ENCODE data around the gene CCDC78.

Gene CCDC78

GRCh38 chr16:739560-740458 is 13.6 kb upstream of the CCDC78 start:
- H3K4ac ChIP-seq (ENCODE audit: low read length): no peak overlapping the region
- peaks cover 7% of the 10 kb centered on the region for H3K79me1 ChIP-seq (ENCODE audit: low read depth, low read length)
- no peak overlapping the region for H2BK15ac ChIP-seq (ENCODE audit: low read length)
- H3K9ac ChIP-seq (ENCODE audit: low read depth, low read length, poor library complexity): peak overlapping the region; percentile 88
- no peak overlapping the region for H2BK12ac ChIP-seq (ENCODE audit: low read length)
- H2BK5ac ChIP-seq (ENCODE audit: low read length): no peak overlapping the region
- H3K4me2 ChIP-seq (ENCODE audit: insufficient read depth, low read length, poor library complexity, severe bottlenecking): peak overlapping the region; percentile 96
- H2AK5ac ChIP-seq (ENCODE audit: low read depth, low read length): peak overlapping the region; percentile 90
- H3K14ac ChIP-seq (ENCODE audit: low read length): no peak overlapping the region
- no peak overlapping the region for H4K8ac ChIP-seq (ENCODE audit: low read depth, low read length)
- H2AFZ ChIP-seq (ENCODE audit: low read length): peak overlapping the region; percentile 100
- H3K23ac ChIP-seq (ENCODE audit: low read depth, low read length, poor library complexity): peak overlapping the region; percentile 73
- no peaks in the 10 kb centered on the region for H3K9me3 ChIP-seq (replicated peaks in 1 of 2; ENCODE audit: control insufficient read depth in 2 of 2, insufficient read depth in 1 of 2, low read depth in 1 of 2, low read length in 2 of 2)
- no peak for DNase-seq (ENCODE audit: low spot score)
- H4K91ac ChIP-seq (ENCODE audit: low read depth, low read length, poor library complexity): no peak overlapping the region
- peak overlapping the region; percentile 84 to 94 for H3K4me3 ChIP-seq (ENCODE audit: low read length in 2 of 2)
- H3K27ac ChIP-seq (replicated peaks; ENCODE audit: low read length): no peak overlapping the region
- peaks cover 18 to 31% of the 10 kb centered on the region in 2 donors for H3K36me3 ChIP-seq (replicated peaks in 1 of 2; ENCODE audit: control insufficient read depth in 2 of 2, insufficient read depth in 2 of 2, low read length in 2 of 2)
- no peak overlapping the region for H2BK120ac ChIP-seq (ENCODE audit: low read depth, low read length)
- H3K4me1 ChIP-seq (ENCODE audit: control insufficient read depth in 2 of 2, insufficient read depth in 1 of 2, low read depth in 1 of 2, low read length in 2 of 2): peaks cover 4 to 5% of the 10 kb centered on the region in 2 donors
- no peaks in the 10 kb centered on the region for H3K27me3 ChIP-seq (ENCODE audit: control insufficient read depth in 3 of 3, insufficient read depth in 3 of 3, low read depth in 1 of 3, low read length in 3 of 3)
- H3K18ac ChIP-seq (ENCODE audit: low read length): peak overlapping the region; percentile 90
- no CpG with 5 or more reads among the region's 38 CpGs for WGBS, 2 donors (ENCODE audit: extremely low coverage in 2 of 2, insufficient read length in 2 of 2, insufficient replicate concordance in 1 of 2)

DNA sequence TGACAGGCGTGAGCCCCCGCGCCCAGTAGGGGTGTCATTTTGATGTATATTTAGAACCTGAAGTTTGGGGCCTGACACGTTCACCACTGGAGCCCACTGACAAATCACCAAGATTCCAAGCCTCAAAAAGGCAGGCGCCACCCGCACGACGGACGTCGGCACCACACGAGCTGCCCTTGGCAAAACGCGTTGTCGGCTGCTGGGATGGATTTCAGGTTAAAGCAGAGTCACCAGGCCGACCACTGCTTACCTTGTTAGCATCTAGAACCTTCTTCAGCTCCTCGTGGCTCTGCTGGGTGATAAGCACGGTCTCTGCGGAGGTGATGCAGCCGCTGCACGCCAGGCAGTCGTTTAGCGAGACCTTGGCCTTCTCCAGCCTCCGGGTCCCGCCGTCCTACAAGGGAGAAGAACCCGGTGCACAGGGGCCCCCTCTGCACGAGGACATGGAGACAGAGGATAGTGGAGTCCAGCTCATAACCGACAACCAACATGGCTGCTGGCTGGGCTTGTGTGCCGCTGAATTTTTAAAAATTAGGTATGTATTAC is 10.8 kb upstream of the CCDC78 start:
- no peak overlapping the region for H3K14ac ChIP-seq (ENCODE audit: low read length)
- H3K9me3 ChIP-seq (replicated peaks in 1 of 2; ENCODE audit: control insufficient read depth in 2 of 2, insufficient read depth in 1 of 2, low read depth in 1 of 2, low read length in 2 of 2): no peaks in the 10 kb centered on the region
- no peak overlapping the region for H2AK5ac ChIP-seq (ENCODE audit: low read depth, low read length)
- H3K79me1 ChIP-seq (ENCODE audit: low read depth, low read length): peaks cover 8% of the 10 kb centered on the region
- no peak overlapping the region for H2BK5ac ChIP-seq (ENCODE audit: low read length)
- H4K91ac ChIP-seq (ENCODE audit: low read depth, low read length, poor library complexity): no peak overlapping the region
- no peak for DNase-seq (ENCODE audit: low spot score)
- no peak overlapping the region for H2BK12ac ChIP-seq (ENCODE audit: low read length)
- H3K36me3 ChIP-seq (replicated peaks in 1 of 2; ENCODE audit: control insufficient read depth in 2 of 2, insufficient read depth in 2 of 2, low read length in 2 of 2): peaks cover 31 to 58% of the 10 kb centered on the region in 2 donors
- peaks cover 4 to 5% of the 10 kb centered on the region in 2 donors for H3K4me1 ChIP-seq (ENCODE audit: control insufficient read depth in 2 of 2, insufficient read depth in 1 of 2, low read depth in 1 of 2, low read length in 2 of 2)
- H2BK15ac ChIP-seq (ENCODE audit: low read length): no peak overlapping the region
- H3K4me3 ChIP-seq (ENCODE audit: low read length in 2 of 2): no peak overlapping the region
- H3K4me2 ChIP-seq (ENCODE audit: insufficient read depth, low read length, poor library complexity, severe bottlenecking): no peak overlapping the region
- no CpG with 5 or more reads among the region's 29 CpGs for WGBS, 2 donors (ENCODE audit: extremely low coverage in 2 of 2, insufficient read length in 2 of 2, insufficient replicate concordance in 1 of 2)
- no peak overlapping the region for H4K8ac ChIP-seq (ENCODE audit: low read depth, low read length)
- no peak overlapping the region for H3K27ac ChIP-seq (replicated peaks; ENCODE audit: low read length)
- no peak overlapping the region for H2BK120ac ChIP-seq (ENCODE audit: low read depth, low read length)
- H3K4ac ChIP-seq (ENCODE audit: low read length): no peak overlapping the region
- no peak overlapping the region for H2AFZ ChIP-seq (ENCODE audit: low read length)
- H3K23ac ChIP-seq (ENCODE audit: low read depth, low read length, poor library complexity): peak overlapping the region; percentile 60
- H3K27me3 ChIP-seq (ENCODE audit: control insufficient read depth in 3 of 3, insufficient read depth in 3 of 3, low read depth in 1 of 3, low read length in 3 of 3): no peaks in the 10 kb centered on the region
- no peak overlapping the region for H3K18ac ChIP-seq (ENCODE audit: low read length)
- H3K9ac ChIP-seq (ENCODE audit: low read depth, low read length, poor library complexity): no peak overlapping the region

DNA sequence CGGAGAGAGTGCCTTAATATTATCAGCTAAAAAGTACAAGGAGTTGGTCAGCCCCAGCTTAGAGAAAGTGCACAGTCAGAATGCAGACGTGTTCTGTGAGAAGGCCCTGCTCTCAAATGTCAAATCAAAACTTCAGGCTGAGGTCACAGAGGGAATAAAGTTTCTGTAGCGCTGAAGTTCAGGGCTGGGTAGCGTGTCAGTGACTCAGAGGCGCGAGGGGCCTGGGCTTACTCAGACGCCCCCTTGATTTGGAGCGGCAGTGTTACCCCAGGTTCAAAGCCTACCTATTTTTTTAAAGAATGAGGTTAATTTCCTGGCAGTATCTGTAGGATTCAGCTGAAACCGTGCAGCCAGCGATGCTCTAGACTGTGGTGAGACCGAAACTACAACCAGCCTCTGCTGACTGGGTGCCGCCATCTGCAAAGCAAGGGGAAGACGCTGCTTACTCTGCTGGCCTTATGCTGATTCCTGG is 9.8 kb upstream of the CCDC78 start:
- Histone ChIP-seq H2BK12ac (ENCODE audit: low read length) (no peak overlapping the region), H2BK5ac (ENCODE audit: low read length) (no peak overlapping the region), H2BK15ac (ENCODE audit: low read length) (no peak overlapping the region), H4K8ac (ENCODE audit: low read depth, low read length) (no peak overlapping the region), H3K9me3 (replicated peaks in 1 of 2; ENCODE audit: control insufficient read depth in 2 of 2, insufficient read depth in 1 of 2, low read depth in 1 of 2, low read length in 2 of 2) (no peaks in the 10 kb centered on the region), H2AK5ac (ENCODE audit: low read depth, low read length) (no peak overlapping the region), H3K4me1 (ENCODE audit: control insufficient read depth in 2 of 2, insufficient read depth in 1 of 2, low read depth in 1 of 2, low read length in 2 of 2) (peaks cover 4 to 5% of the 10 kb centered on the region in 2 donors), H3K79me1 (ENCODE audit: low read depth, low read length) (peaks cover 9% of the 10 kb centered on the region), H3K4me2 (ENCODE audit: insufficient read depth, low read length, poor library complexity, severe bottlenecking) (no peak overlapping the region), H3K18ac (ENCODE audit: low read length) (no peak overlapping the region), H3K4me3 (ENCODE audit: low read length in 2 of 2) (no peak overlapping the region), H3K4ac (ENCODE audit: low read length) (no peak overlapping the region), H3K27me3 (ENCODE audit: control insufficient read depth in 3 of 3, insufficient read depth in 3 of 3, low read depth in 1 of 3, low read length in 3 of 3) (no peaks in the 10 kb centered on the region), H3K14ac (ENCODE audit: low read length) (no peak overlapping the region), H2AFZ (ENCODE audit: low read length) (no peak overlapping the region), H4K91ac (ENCODE audit: low read depth, low read length, poor library complexity) (no peak overlapping the region), H3K23ac (ENCODE audit: low read depth, low read length, poor library complexity) (no peak overlapping the region), H2BK120ac (ENCODE audit: low read depth, low read length) (no peak overlapping the region), H3K27ac (replicated peaks; ENCODE audit: low read length) (no peak overlapping the region), H3K9ac (ENCODE audit: low read depth, low read length, poor library complexity) (no peak overlapping the region), H3K36me3 (replicated peaks in 1 of 2; ENCODE audit: control insufficient read depth in 2 of 2, insufficient read depth in 2 of 2, low read length in 2 of 2) (peaks cover 31 to 64% of the 10 kb centered on the region in 2 donors)
- DNase-seq (ENCODE audit: low spot score): no peak
- no CpG with 5 or more reads among the region's 13 CpGs for WGBS, 2 donors (ENCODE audit: extremely low coverage in 2 of 2, insufficient read length in 2 of 2, insufficient replicate concordance in 1 of 2)

Measured in neuronal stem cell (in vitro differentiated cells).